Neural crest cell (in vitro differentiated cells): ENCODE data around the gene DMAC2L. TPM values are rescaled to one million over a fixed set of nuclear protein-coding genes. Genes with fewer than 3 reads are reported as not detected.

Experiments used
- DNase-seq: peaks from one replicate; pipeline ENCODE4 v3.0.0; 2021; ENCODE audit warnings: low read depth, mixed read lengths, low spot score
- H3K27ac Mint-ChIP-seq: one replicate; pipeline ENCODE4 v1.8.0; 2021; ENCODE audit warnings: mild to moderate bottlenecking, mixed read lengths; ENCODE audit not compliant: unreplicated experiment
- H3K27me3 Mint-ChIP-seq: 2 replicates; pipeline ENCODE4 v1.8.0; 2021; ENCODE audit warnings: low read depth, mild to moderate bottlenecking, mixed read lengths
- H3K36me3 Mint-ChIP-seq: 2 replicates; pipeline ENCODE4 v1.8.0; 2021; ENCODE audit warnings: low read depth, mild to moderate bottlenecking, mixed read lengths
- H3K4me1 Mint-ChIP-seq: 2 replicates; pipeline ENCODE4 v1.8.0; 2021; ENCODE audit warnings: mixed read lengths
- H3K4me3 Mint-ChIP-seq: one replicate; pipeline ENCODE4 v1.8.0; 2021; ENCODE audit warnings: mild to moderate bottlenecking, mixed read lengths
- H3K9me3 Mint-ChIP-seq: 2 replicates; pipeline ENCODE4 v1.8.0; 2021; ENCODE audit warnings: mixed read lengths
- CTCF ChIP-seq: fragments of 200-600 bp; sonication (generic); conservative IDR thresholded peaks from 2 replicates; pipeline ENCODE4 v1.5.0; 2021; ENCODE audit warnings: antibody characterized with exemption, mild to moderate bottlenecking
- total RNA-seq: library from RNA; stranded (reverse); gene quantifications from 2 replicates; pipeline ENCODE4 v1.2.1, GENCODE V29; 2021

DMAC2L gene
- total RNA-seq, 1 donor from 2014 or later = 19.1 TPM

GRCh38 chr14:50343434-50343833, 31.3 kb downstream of the DMAC2L start:
- TF ChIP-seq CTCF = no peak
- Mint-ChIP-seq H3K4me3 (no peak overlapping the region), H3K36me3 (peaks cover 2% of the 10 kb centered on the region), H3K27ac (no peak overlapping the region), H3K9me3 (no peaks in the 10 kb centered on the region), H3K27me3 (no peaks in the 10 kb centered on the region), H3K4me1 (peaks cover 40% of the 10 kb centered on the region)
- DNase-seq = no peak

- no peaks in the 10 kb centered on the region for H3K27me3 Mint-ChIP-seq
- H3K4me3 Mint-ChIP-seq = no peak overlapping the region
- no peak overlapping the region for H3K27ac Mint-ChIP-seq
- no peak for TF ChIP-seq CTCF
- H3K4me1 Mint-ChIP-seq = peaks cover 40% of the 10 kb centered on the region
- DNase-seq = no peak
- H3K36me3 Mint-ChIP-seq = peaks cover 2% of the 10 kb centered on the region
- no peaks in the 10 kb centered on the region for H3K9me3 Mint-ChIP-seq
Measured at GRCh38 chr14:50344116-50344775, 32.1 kb downstream of the DMAC2L start.

- H3K27me3 Mint-ChIP-seq = no peaks in the 10 kb centered on the region
- no peak overlapping the region for H3K27ac Mint-ChIP-seq
- no peak overlapping the region for H3K4me3 Mint-ChIP-seq
- DNase-seq = no peak
- peaks cover 40% of the 10 kb centered on the region for H3K4me1 Mint-ChIP-seq
- TF ChIP-seq CTCF = no peak
- no peaks in the 10 kb centered on the region for H3K9me3 Mint-ChIP-seq
- H3K36me3 Mint-ChIP-seq = peaks cover 2% of the 10 kb centered on the region
Measured at GRCh38 chr14:50344876-50345563, 32.9 kb downstream of the DMAC2L start.

- no peak for TF ChIP-seq CTCF
- DNase-seq = no peak
- Mint-ChIP-seq H3K27ac (peak overlapping the region; percentile 59), H3K9me3 (no peaks in the 10 kb centered on the region), H3K4me3 (peak overlapping the region; percentile 15), H3K27me3 (no peaks in the 10 kb centered on the region), H3K36me3 (peaks cover 2% of the 10 kb centered on the region), H3K4me1 (peaks cover 39% of the 10 kb centered on the region)
Measured at GRCh38 chr14:50345846-50346422, 33.8 kb downstream of the DMAC2L start.

- H3K4me3 Mint-ChIP-seq = no peak overlapping the region
- H3K27me3 Mint-ChIP-seq = no peaks in the 10 kb centered on the region
- no peak for DNase-seq
- H3K36me3 Mint-ChIP-seq = peaks cover 2% of the 10 kb centered on the region
- peak overlapping the region; percentile 14 for H3K27ac Mint-ChIP-seq
- no peaks in the 10 kb centered on the region for H3K9me3 Mint-ChIP-seq
- no peak for TF ChIP-seq CTCF
- peaks cover 41% of the 10 kb centered on the region for H3K4me1 Mint-ChIP-seq
Measured at GRCh38 chr14:50347521-50347920, 35.4 kb downstream of the DMAC2L start.
